Measurements from ENCODE around the gene FKBP3.

DNA sequence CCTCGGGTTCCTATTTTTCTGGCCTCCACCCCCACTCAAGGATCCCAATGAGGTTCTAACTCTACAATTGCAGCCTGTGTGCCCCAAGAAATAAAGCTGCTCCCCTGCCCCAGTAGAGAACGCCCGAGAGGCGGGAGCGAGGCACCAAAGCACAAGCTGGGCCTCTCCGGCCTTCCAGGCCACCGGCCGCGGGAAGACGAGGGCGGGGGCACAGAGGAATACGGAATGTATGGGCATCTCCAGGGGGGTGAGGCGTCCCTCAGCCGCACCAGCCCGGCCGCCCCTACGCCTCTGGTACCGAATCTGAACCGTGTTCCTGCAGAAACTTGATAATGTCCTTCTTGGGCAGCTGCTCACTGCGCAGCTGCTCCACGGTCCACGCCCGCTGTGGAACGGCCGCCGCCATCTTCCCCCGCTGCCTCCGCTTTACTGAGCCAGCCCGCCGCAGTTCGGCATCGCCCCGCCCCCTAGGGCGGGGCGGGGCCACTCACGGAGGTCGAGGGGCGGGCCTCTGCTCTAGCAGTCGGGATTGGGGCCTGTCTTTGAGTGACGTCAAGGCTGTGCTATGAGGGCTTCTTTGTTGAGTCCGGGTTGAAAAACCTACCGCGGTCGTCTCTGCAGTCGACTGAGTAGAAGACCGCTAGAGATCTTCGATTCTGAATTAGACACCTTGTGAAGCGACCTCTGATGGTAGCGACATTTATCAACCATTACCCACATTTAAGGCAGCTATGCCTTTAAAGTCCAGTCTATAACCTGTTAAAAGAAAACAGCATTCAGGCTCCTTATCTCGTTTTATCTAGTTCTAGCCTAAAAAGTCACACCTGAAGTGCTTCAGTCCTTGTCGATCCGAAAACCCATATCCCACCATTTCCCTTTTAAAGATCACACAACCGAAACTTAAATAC, at the start of gene FKBP3:
- TF ChIP-seq, protein P1, sequence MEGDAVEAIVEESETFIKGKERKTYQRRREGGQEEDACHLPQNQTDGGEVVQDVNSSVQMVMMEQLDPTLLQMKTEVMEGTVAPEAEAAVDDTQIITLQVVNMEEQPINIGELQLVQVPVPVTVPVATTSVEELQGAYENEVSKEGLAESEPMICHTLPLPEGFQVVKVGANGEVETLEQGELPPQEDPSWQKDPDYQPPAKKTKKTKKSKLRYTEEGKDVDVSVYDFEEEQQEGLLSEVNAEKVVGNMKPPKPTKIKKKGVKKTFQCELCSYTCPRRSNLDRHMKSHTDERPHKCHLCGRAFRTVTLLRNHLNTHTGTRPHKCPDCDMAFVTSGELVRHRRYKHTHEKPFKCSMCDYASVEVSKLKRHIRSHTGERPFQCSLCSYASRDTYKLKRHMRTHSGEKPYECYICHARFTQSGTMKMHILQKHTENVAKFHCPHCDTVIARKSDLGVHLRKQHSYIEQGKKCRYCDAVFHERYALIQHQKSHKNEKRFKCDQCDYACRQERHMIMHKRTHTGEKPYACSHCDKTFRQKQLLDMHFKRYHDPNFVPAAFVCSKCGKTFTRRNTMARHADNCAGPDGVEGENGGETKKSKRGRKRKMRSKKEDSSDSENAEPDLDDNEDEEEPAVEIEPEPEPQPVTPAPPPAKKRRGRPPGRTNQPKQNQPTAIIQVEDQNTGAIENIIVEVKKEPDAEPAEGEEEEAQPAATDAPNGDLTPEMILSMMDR (IDR thresholded peaks at IDR 0.05; ENCODE audit: insufficient read depth, low read depth, low read length), result no peak
- no peak for TF ChIP-seq EZH2 (IDR thresholded peaks at IDR 0.05; ENCODE audit: insufficient read depth, low read length)

Data from astrocyte (in vitro differentiated cells and primary cell).